Fibroblast of lung (primary cell): ENCODE results near the gene HDLBP.

Source experiments
- CTCF ChIP-seq, 2 donors: IDR thresholded peaks in 1 of 2; conservative IDR thresholded peaks in 1 of 2; 1 replicate in 1 of 2; 2 replicates in 1 of 2; pipeline ENCODE4 v1.5.1; 2011 to 2012; ENCODE audit warnings: low read length in 2 of 2, control low read depth in 1 of 2, inconsistent platforms in 1 of 2, low read depth in 1 of 2, mild to moderate bottlenecking in 1 of 2
- EZH2 ChIP-seq: IDR thresholded peaks from 2 replicates; pipeline ENCODE4 v1.5.1; 2012; ENCODE audit warnings: low read length, control low read depth, mild to moderate bottlenecking; ENCODE audit errors: missing control alignments

GRCh38 chr2:241357531-241357930 is 42.1 kb upstream of the HDLBP start:
- TF ChIP-seq CTCF (conservative IDR thresholded peaks at IDR 0.05 in 1 of 2, IDR thresholded peaks at IDR 0.05 in 1 of 2; ENCODE audit: low read depth in 1 of 2, low read length in 2 of 2) (no peak), EZH2 (no peak)
